CD4-positive, alpha-beta memory T cell (primary cell): ENCODE measurements around the gene HACE1. TPM values are rescaled to one million over a fixed set of nuclear protein-coding genes. Genes with fewer than 3 reads are reported as not detected.

ENCODE experiments used
- CTCF ChIA-PET: fragments of 350-600 bp; sonication (Branson Sonifier 250); formaldehyde crosslinking; loops from one replicate; lab custom pipeline; 2021; ENCODE audit warnings: inconsistent platforms; ENCODE audit not compliant: partially characterized antibody; lab: Charles Lee
- POLR2A ChIA-PET: fragments of 350-600 bp; sonication (Branson Sonifier 250); formaldehyde crosslinking; loops from one replicate; lab custom pipeline; 2021; ENCODE audit not compliant: partially characterized antibody; lab: Charles Lee
- DNase-seq, 5 donors: peaks; one replicate each; pipeline versions ENCODE4 v3.0.0 to v3.0.0-alpha.2; 2020 to 2022; ENCODE audit warnings: mixed read lengths in 1 of 5
- H3K27ac ChIP-seq: one replicate; pipeline ENCODE4 v1.7.0; 2013; ENCODE audit warnings: low read depth, low read length
- H3K27me3 ChIP-seq: 2 replicates; pipeline ENCODE4 v1.7.0; 2013; ENCODE audit warnings: mild to moderate bottlenecking, low read length, moderate library complexity; ENCODE audit not compliant: insufficient read depth
- H3K36me3 ChIP-seq: 2 replicates; pipeline ENCODE4 v1.7.0; 2013; ENCODE audit warnings: mild to moderate bottlenecking, low read length, moderate library complexity; ENCODE audit not compliant: insufficient read depth
- H3K4me1 ChIP-seq: 2 replicates; pipeline ENCODE4 v1.7.0; 2013; ENCODE audit warnings: mild to moderate bottlenecking, low read length, moderate library complexity; ENCODE audit not compliant: insufficient read depth
- H3K4me3 ChIP-seq, 2 donors: one replicate each; pipeline ENCODE4 v1.7.0; 2013; ENCODE audit warnings: low read length in 2 of 2, mild to moderate bottlenecking in 1 of 2
- H3K9me3 ChIP-seq, 2 donors: one replicate each; pipeline ENCODE4 v1.7.0; 2013; ENCODE audit warnings: low read length in 2 of 2, control low read depth in 1 of 2; ENCODE audit not compliant: control insufficient read depth in 1 of 2
- H3K27ac Mint-ChIP-seq, 7 donors: one replicate each; pipeline ENCODE4 v1.8.0; 2020 to 2021; ENCODE audit warnings: mixed read lengths in 7 of 7, mild to moderate bottlenecking in 6 of 7, inconsistent platforms in 3 of 7, moderate library complexity in 3 of 7
- H3K27me3 Mint-ChIP-seq, 2 donors: one replicate each; pipeline ENCODE4 v1.8.0; 2020 to 2021; ENCODE audit warnings: mixed read lengths in 2 of 2
- H3K36me3 Mint-ChIP-seq, 2 donors: one replicate each; pipeline ENCODE4 v1.8.0; 2020 to 2021; ENCODE audit warnings: mixed read lengths in 2 of 2, inconsistent platforms in 1 of 2, mild to moderate bottlenecking in 1 of 2
- H3K4me1 Mint-ChIP-seq, 4 donors: one replicate each; pipeline ENCODE4 v1.8.0; 2020 to 2021; ENCODE audit warnings: mixed read lengths in 4 of 4, mild to moderate bottlenecking in 1 of 4
- H3K4me3 Mint-ChIP-seq, 8 donors: one replicate each; pipeline ENCODE4 v1.8.0; 2020 to 2021; ENCODE audit warnings: mixed read lengths in 8 of 8, mild to moderate bottlenecking in 7 of 8, moderate library complexity in 6 of 8, inconsistent platforms in 3 of 8
- H3K9me3 Mint-ChIP-seq, 8 donors: one replicate each; pipeline ENCODE4 v1.8.0; 2020 to 2021; ENCODE audit warnings: mixed read lengths in 8 of 8, mild to moderate bottlenecking in 5 of 8, inconsistent platforms in 3 of 8, moderate library complexity in 1 of 8
- intact Hi-C: fragments of 100-400 bp; cut with micrococcal nuclease; formaldehyde crosslinking; loops from one replicate; pipeline ENCODE4 v1.15.1; 2023
- polyA plus RNA-seq, 2 donors: library from polyadenylated mRNA; unstranded; fragments of 300-500 nt; fragmentation: Illumina TruSeq; gene quantifications; one replicate each; pipeline ENCODE4 v1.2.3, GENCODE V29; 2021
- total RNA-seq, 2 experiments: library from RNA; stranded (reverse); gene quantifications; one replicate each; pipeline ENCODE4 v1.2.3, GENCODE V29; 2021

The HACE1 gene
- total and polyA plus RNA-seq, 4 experiments from 2014 or later, result 3.6 to 16.0 (median 9.8) TPM

- Mint-ChIP-seq H3K27ac (no peak overlapping the region), H3K9me3 (peaks cover 0 to 10% (median 2%) of the 10 kb centered on the region in 8 donors), H3K4me3 (no peak overlapping the region), H3K27me3 (no peaks in the 10 kb centered on the region), H3K4me1 (peaks cover 0 to 3% (median 1%) of the 10 kb centered on the region in 4 donors), H3K36me3 (peaks cover 26 to 37% of the 10 kb centered on the region in 2 donors)
- H3K27ac ChIP-seq, result no peak overlapping the region
- no peaks in the 10 kb centered on the region for H3K9me3 ChIP-seq
- H3K4me1 ChIP-seq, result no peaks in the 10 kb centered on the region
- no peak overlapping the region for H3K4me3 ChIP-seq
- H3K27me3 ChIP-seq, result no peaks in the 10 kb centered on the region
- intact Hi-C loops, result no loop called here
- no peak for DNase-seq
- ChIA-PET CTCF (interaction anchor here (3.1 kb wide), 1 partner anchor 10 kb away, joined by 12 read pairs; no protein-coding TSS in a partner anchor), POLR2A (no interaction called here)
- peaks cover 4% of the 10 kb centered on the region for H3K36me3 ChIP-seq
Observed at GRCh38 chr6:104799134-104799657, 60.5 kb downstream of the HACE1 start.

- Histone ChIP-seq H3K4me1 (no peaks in the 10 kb centered on the region), H3K9me3 (no peaks in the 10 kb centered on the region), H3K36me3 (peaks cover 4% of the 10 kb centered on the region), H3K4me3 (no peak overlapping the region), H3K27ac (no peak overlapping the region), H3K27me3 (no peaks in the 10 kb centered on the region)
- H3K27me3 Mint-ChIP-seq, result no peaks in the 10 kb centered on the region
- H3K36me3 Mint-ChIP-seq, result peaks cover 10 to 15% of the 10 kb centered on the region in 2 donors
- CTCF ChIA-PET, result no interaction called here
- H3K27ac Mint-ChIP-seq, result no peak overlapping the region
- intact Hi-C loops, result no loop called here
- POLR2A ChIA-PET, result no interaction called here
- H3K4me1 Mint-ChIP-seq, result peaks cover 0 to 3% (median under 1%) of the 10 kb centered on the region in 4 donors
- peaks cover 0 to 5% (median 0%) of the 10 kb centered on the region in 8 donors for H3K9me3 Mint-ChIP-seq
- DNase-seq, result no peak
- no peak overlapping the region for H3K4me3 Mint-ChIP-seq
Observed at GRCh38 chr6:104796031-104796785, 63.5 kb downstream of the HACE1 start.

GRCh38 chr6:104795363-104795762, 64.4 kb downstream of the HACE1 start:
- Mint-ChIP-seq H3K9me3 (peaks cover 0 to under 1% (median 0%) of the 10 kb centered on the region in 8 donors), H3K36me3 (peaks cover 5 to 8% of the 10 kb centered on the region in 2 donors), H3K27ac (no peak overlapping the region), H3K4me1 (peaks cover 0 to 1% (median 0%) of the 10 kb centered on the region in 4 donors), H3K27me3 (no peaks in the 10 kb centered on the region), H3K4me3 (no peak overlapping the region)
- Histone ChIP-seq H3K36me3 (peaks cover 4% of the 10 kb centered on the region), H3K4me3 (no peak overlapping the region), H3K27ac (no peak overlapping the region), H3K27me3 (no peaks in the 10 kb centered on the region), H3K4me1 (peaks cover 2% of the 10 kb centered on the region), H3K9me3 (no peaks in the 10 kb centered on the region)
- DNase-seq, result no peak
- ChIA-PET CTCF (no interaction called here), POLR2A (no interaction called here)
- intact Hi-C loops, result no loop called here

GRCh38 chr6:104789770-104790190, 69.9 kb downstream of the HACE1 start:
- Histone ChIP-seq H3K4me1 (peaks cover 25% of the 10 kb centered on the region), H3K9me3 (no peaks in the 10 kb centered on the region), H3K4me3 (no peak overlapping the region), H3K27ac (no peak overlapping the region), H3K27me3 (no peaks in the 10 kb centered on the region), H3K36me3 (no peaks in the 10 kb centered on the region)
- Mint-ChIP-seq H3K27me3 (no peaks in the 10 kb centered on the region), H3K27ac (peak overlapping the region in 6 of 7 donors; percentile 1 to 89 (median 66)), H3K9me3 (no peaks in the 10 kb centered on the region), H3K4me3 (peak overlapping the region in 7 of 8 donors; percentile 28 to 75 (median 58)), H3K4me1 (peaks cover 15 to 23% (median 20%) of the 10 kb centered on the region in 4 donors), H3K36me3 (peaks cover 7 to 9% of the 10 kb centered on the region in 2 donors)
- ChIA-PET POLR2A (no interaction called here), CTCF (interaction anchor here (0.6 to 2.6 kb wide), 13 partner anchors 10 to 298 kb away, joined by 3 to 18 read pairs (median 4); partner anchors contain the start of gene HACE1)
- peak; percentile 45 to 72 (median 48) for DNase-seq
- intact Hi-C loops, result loop anchor here (1.0 to 5.0 kb wide), 3 partner anchors 69 to 613 kb away; partner anchors contain the start of genes HACE1 and PREP

- intact Hi-C loops, result loop anchor here (2.0 kb wide), 1 partner anchor 70 kb away; the partner anchor contains the start of gene HACE1
- peak overlapping the region; percentile 20 to 90 (median 43) for H3K27ac Mint-ChIP-seq
- peaks cover 11 to 19% of the 10 kb centered on the region in 2 donors for H3K36me3 Mint-ChIP-seq
- peak overlapping the region in 3 of 8 donors; percentile 20 to 47 (median 28) for H3K4me3 Mint-ChIP-seq
- POLR2A ChIA-PET, result no interaction called here
- DNase-seq, result peak in 4 of 5 donors; percentile 17 to 42 (median 28)
- CTCF ChIA-PET, result interaction anchor here (1.3 to 2.0 kb wide), 3 partner anchors 11 to 104 kb away, joined by 3 to 13 read pairs (median 12); no protein-coding TSS in a partner anchor
- Histone ChIP-seq H3K27ac (no peak overlapping the region), H3K36me3 (no peaks in the 10 kb centered on the region), H3K4me1 (peaks cover 25% of the 10 kb centered on the region), H3K9me3 (no peaks in the 10 kb centered on the region), H3K27me3 (no peaks in the 10 kb centered on the region), H3K4me3 (no peak overlapping the region)
- peaks cover 15 to 23% (median 20%) of the 10 kb centered on the region in 4 donors for H3K4me1 Mint-ChIP-seq
- no peaks in the 10 kb centered on the region for H3K27me3 Mint-ChIP-seq
- H3K9me3 Mint-ChIP-seq, result no peaks in the 10 kb centered on the region
Observed at GRCh38 chr6:104788400-104788799, 71.3 kb downstream of the HACE1 start.

- H3K4me3 ChIP-seq, result no peak overlapping the region
- no peak overlapping the region for H3K4me3 Mint-ChIP-seq
- intact Hi-C loops, result no loop called here
Observed at GRCh38 chr6:104787305-104787704, 72.4 kb downstream of the HACE1 start.

GRCh38 chr6:104784884-104785283, 74.8 kb downstream of the HACE1 start:
- CTCF ChIA-PET, result interaction anchor here (1.0 kb wide), 1 partner anchor 8 kb away, joined by 3 read pairs; no protein-coding TSS in a partner anchor

More at GRCh38 chr6:104787305-104787704, 72.4 kb downstream of the HACE1 start:
- no peaks in the 10 kb centered on the region for H3K36me3 ChIP-seq
- H3K27me3 ChIP-seq, result no peaks in the 10 kb centered on the region
- DNase-seq, result no peak
- no peak overlapping the region for H3K27ac ChIP-seq
- Mint-ChIP-seq H3K27ac (peak overlapping the region in 3 of 7 donors; percentile 3 to 60 (median 37)), H3K4me1 (peaks cover 15 to 23% (median 19%) of the 10 kb centered on the region in 4 donors), H3K36me3 (peaks cover 17 to 26% of the 10 kb centered on the region in 2 donors), H3K9me3 (no peaks in the 10 kb centered on the region), H3K27me3 (no peaks in the 10 kb centered on the region)
- H3K4me1 ChIP-seq, result peaks cover 25% of the 10 kb centered on the region
- no peaks in the 10 kb centered on the region for H3K9me3 ChIP-seq
- CTCF ChIA-PET, result interaction anchor here (1.0 kb wide), 1 partner anchor 9 kb away, joined by 3 read pairs; no protein-coding TSS in a partner anchor
- POLR2A ChIA-PET, result no interaction called here

More at GRCh38 chr6:104784884-104785283, 74.8 kb downstream of the HACE1 start:
- H3K4me1 Mint-ChIP-seq, result peaks cover 13 to 22% (median 18%) of the 10 kb centered on the region in 4 donors
- H3K4me3 Mint-ChIP-seq, result no peak overlapping the region
- H3K9me3 Mint-ChIP-seq, result no peaks in the 10 kb centered on the region
- H3K9me3 ChIP-seq, result no peaks in the 10 kb centered on the region
- H3K27ac ChIP-seq, result no peak overlapping the region
- DNase-seq, result no peak
- no peaks in the 10 kb centered on the region for H3K27me3 ChIP-seq
- no peak overlapping the region for H3K4me3 ChIP-seq
- H3K27me3 Mint-ChIP-seq, result no peaks in the 10 kb centered on the region
- H3K36me3 Mint-ChIP-seq, result peaks cover 29% of the 10 kb centered on the region in 2 donors
- peaks cover 18% of the 10 kb centered on the region for H3K4me1 ChIP-seq
- no peaks in the 10 kb centered on the region for H3K36me3 ChIP-seq
- POLR2A ChIA-PET, result no interaction called here
- H3K27ac Mint-ChIP-seq, result no peak overlapping the region
- intact Hi-C loops, result no loop called here
